ENCODE measurements around the gene NFYC.

Gene NFYC

GRCh38 chr1:40758578-40759343 is 67.3 kb downstream of the NFYC start:
- no peak for DNase-seq

- no peak for DNase-seq
These were observed 69.5 kb downstream of the NFYC start for GRCh38 chr1:40760984-40761383.

GRCh38 chr1:40762144-40762923 is 70.8 kb downstream of the NFYC start:
- no peak for DNase-seq

GRCh38 chr1:40763742-40764532 is 72.4 kb downstream of the NFYC start:
- no peak for DNase-seq

GRCh38 chr1:40764981-40765380 is 73.5 kb downstream of the NFYC start:
- DNase-seq = no peak

- DNase-seq = no peak
These were observed 74.5 kb downstream of the NFYC start for GRCh38 chr1:40766017-40766416.

- no peak for DNase-seq
These were observed 75.1 kb downstream of the NFYC start for GRCh38 chr1:40766560-40766959.

- DNase-seq = no peak
These were observed 76.9 kb downstream of the NFYC start for GRCh38 chr1:40768146-40768990.

GRCh38 chr1:40769815-40770214 is 78.3 kb downstream of the NFYC start:
- DNase-seq = no peak

GRCh38 chr1:40770296-40771070 is 79.0 kb downstream of the NFYC start:
- DNase-seq = no peak

- DNase-seq = no peak
These were observed 80.8 kb downstream of the NFYC start for GRCh38 chr1:40772146-40772955.

- no peak for DNase-seq
These were observed 82.3 kb downstream of the NFYC start for GRCh38 chr1:40773748-40774265.

- DNase-seq = no peak
These were observed 82.9 kb downstream of the NFYC start for GRCh38 chr1:40774266-40774998.

- no peak for DNase-seq
These were observed 85.0 kb downstream of the NFYC start for GRCh38 chr1:40776236-40777072.

- DNase-seq = no peak
These were observed 85.9 kb downstream of the NFYC start for GRCh38 chr1:40777224-40777970.

GRCh38 chr1:40780678-40781607 is 89.4 kb downstream of the NFYC start:
- no peak for DNase-seq

GRCh38 chr1:40781608-40781971 is 90.1 kb downstream of the NFYC start:
- DNase-seq = no peak
